Measurements from ENCODE around the gene TP73. TPM values are rescaled to one million over a fixed set of nuclear protein-coding genes. Genes with fewer than 3 reads are reported as not detected.

Gene TP73
- total RNA-seq, 1 experiment from 2014 or later: 11.9 TPM

DNA sequence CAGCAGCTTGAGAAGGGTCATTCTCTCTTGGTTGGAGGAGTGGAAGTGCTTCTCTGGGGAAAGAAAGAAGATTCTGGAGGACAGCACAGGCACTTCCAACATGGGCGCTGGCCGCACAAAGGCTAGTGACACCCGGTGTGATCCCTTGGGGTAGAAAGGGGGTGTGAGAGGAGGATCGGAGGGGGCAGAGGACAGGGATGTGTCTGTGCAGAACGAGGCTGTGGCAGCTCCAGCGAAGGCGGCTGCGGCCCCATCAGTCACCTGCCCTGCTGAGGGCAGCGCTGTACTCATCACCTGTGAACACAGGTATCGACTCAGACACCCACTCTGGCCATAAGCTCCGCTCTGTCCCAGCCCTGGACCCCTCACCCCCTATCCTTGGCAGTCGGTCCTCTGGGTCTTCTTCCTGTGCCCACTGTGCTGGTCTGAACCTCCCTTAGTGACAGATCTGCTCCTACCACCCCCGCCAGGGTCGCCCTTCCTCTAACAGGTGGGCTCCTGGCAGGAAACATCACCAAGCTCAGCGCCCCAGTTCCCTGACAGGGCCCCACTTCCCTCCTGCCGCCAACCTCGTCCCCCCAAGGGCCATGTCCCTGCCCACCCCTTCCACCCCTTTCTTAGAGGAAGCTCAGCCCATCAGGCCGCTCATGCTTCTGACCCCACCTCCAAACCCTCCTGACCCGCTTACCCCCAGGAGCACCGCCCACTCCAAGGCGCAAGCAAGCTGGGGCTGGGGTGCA is 20.1 kb downstream of the TP73 start:
- Histone ChIP-seq H3K9me3 (no peaks in the 10 kb centered on the region), H3K27me3 (replicated peaks; ENCODE audit: control insufficient read depth, insufficient read depth, low read length) (no peaks in the 10 kb centered on the region), H3K4me3 (ENCODE audit: low read depth, low read length) (no peak overlapping the region), H3K36me3 (ENCODE audit: control insufficient read depth, insufficient read depth, low read length) (no peaks in the 10 kb centered on the region), H3K4me1 (peaks cover 7% of the 10 kb centered on the region)
- Mint-ChIP-seq H3K27me3 (ENCODE audit: insufficient read depth, unreplicated experiment) (no peaks in the 10 kb centered on the region), H3K9me3 (ENCODE audit: unreplicated experiment) (no peaks in the 10 kb centered on the region), H3K4me1 (ENCODE audit: low read depth, unreplicated experiment) (peaks cover 7% of the 10 kb centered on the region), H3K27ac (ENCODE audit: unreplicated experiment) (no peak overlapping the region), H3K4me3 (ENCODE audit: unreplicated experiment) (no peak overlapping the region), H3K36me3 (ENCODE audit: insufficient read depth, unreplicated experiment) (no peaks in the 10 kb centered on the region)
- no TSS peak for BruUV-seq (replicated peaks)
- CTCF ChIA-PET: no interaction called here
- DNase-seq: no peak
- POLR2A ChIA-PET: no interaction called here
- intact Hi-C loops (cut with micrococcal nuclease; ENCODE audit: unreplicated experiment): no loop called here
- TF ChIP-seq, protein P1, sequence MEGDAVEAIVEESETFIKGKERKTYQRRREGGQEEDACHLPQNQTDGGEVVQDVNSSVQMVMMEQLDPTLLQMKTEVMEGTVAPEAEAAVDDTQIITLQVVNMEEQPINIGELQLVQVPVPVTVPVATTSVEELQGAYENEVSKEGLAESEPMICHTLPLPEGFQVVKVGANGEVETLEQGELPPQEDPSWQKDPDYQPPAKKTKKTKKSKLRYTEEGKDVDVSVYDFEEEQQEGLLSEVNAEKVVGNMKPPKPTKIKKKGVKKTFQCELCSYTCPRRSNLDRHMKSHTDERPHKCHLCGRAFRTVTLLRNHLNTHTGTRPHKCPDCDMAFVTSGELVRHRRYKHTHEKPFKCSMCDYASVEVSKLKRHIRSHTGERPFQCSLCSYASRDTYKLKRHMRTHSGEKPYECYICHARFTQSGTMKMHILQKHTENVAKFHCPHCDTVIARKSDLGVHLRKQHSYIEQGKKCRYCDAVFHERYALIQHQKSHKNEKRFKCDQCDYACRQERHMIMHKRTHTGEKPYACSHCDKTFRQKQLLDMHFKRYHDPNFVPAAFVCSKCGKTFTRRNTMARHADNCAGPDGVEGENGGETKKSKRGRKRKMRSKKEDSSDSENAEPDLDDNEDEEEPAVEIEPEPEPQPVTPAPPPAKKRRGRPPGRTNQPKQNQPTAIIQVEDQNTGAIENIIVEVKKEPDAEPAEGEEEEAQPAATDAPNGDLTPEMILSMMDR (IDR thresholded peaks at IDR 0.05; ENCODE audit: insufficient read depth in 1 of 2, low read depth in 1 of 2, low read length in 1 of 2, severe bottlenecking in 1 of 2, unreplicated experiment in 1 of 2): no peak

DNA sequence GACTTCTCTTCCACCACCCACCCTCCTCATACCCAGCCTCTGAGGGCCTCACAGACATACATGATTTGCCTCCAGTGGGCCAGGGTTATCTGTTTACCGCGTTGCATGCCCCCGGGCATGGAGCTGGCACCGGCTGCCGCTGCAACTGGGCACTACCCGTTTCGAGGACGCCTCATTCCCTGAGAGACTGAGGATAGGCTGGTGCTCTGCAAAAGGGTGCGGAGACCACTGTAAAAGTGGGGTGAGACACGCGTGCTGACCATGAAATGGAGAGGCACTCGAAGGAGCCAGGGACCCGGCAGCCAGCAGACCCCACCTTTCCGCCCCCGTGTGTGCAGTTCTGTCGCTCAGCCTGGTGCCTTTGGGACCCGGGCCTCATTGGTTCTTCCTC is 20.6 kb downstream of the TP73 start:
- no peaks in the 10 kb centered on the region for H3K27me3 ChIP-seq (replicated peaks; ENCODE audit: control insufficient read depth, insufficient read depth, low read length)
- no peak overlapping the region for H3K27ac Mint-ChIP-seq (ENCODE audit: unreplicated experiment)
- no peak for DNase-seq
- no peaks in the 10 kb centered on the region for H3K36me3 ChIP-seq (ENCODE audit: control insufficient read depth, insufficient read depth, low read length)
- TF ChIP-seq, protein P1 (IDR thresholded peaks at IDR 0.05; ENCODE audit: insufficient read depth in 1 of 2, low read depth in 1 of 2, low read length in 1 of 2, severe bottlenecking in 1 of 2, unreplicated experiment in 1 of 2): no peak
- H3K36me3 Mint-ChIP-seq (ENCODE audit: insufficient read depth, unreplicated experiment): no peaks in the 10 kb centered on the region
- no peaks in the 10 kb centered on the region for H3K9me3 ChIP-seq
- no peak overlapping the region for H3K4me3 ChIP-seq (ENCODE audit: low read depth, low read length)
- BruUV-seq (replicated peaks): no TSS peak
- H3K4me3 Mint-ChIP-seq (ENCODE audit: unreplicated experiment): no peak overlapping the region
- ChIA-PET POLR2A (no interaction called here), CTCF (no interaction called here)
- no peaks in the 10 kb centered on the region for H3K9me3 Mint-ChIP-seq (ENCODE audit: unreplicated experiment)
- peaks cover 7% of the 10 kb centered on the region for H3K4me1 Mint-ChIP-seq (ENCODE audit: low read depth, unreplicated experiment)
- intact Hi-C loops (cut with micrococcal nuclease; ENCODE audit: unreplicated experiment): no loop called here
- H3K27me3 Mint-ChIP-seq (ENCODE audit: insufficient read depth, unreplicated experiment): no peaks in the 10 kb centered on the region
- H3K4me1 ChIP-seq: peaks cover 7% of the 10 kb centered on the region

DNA sequence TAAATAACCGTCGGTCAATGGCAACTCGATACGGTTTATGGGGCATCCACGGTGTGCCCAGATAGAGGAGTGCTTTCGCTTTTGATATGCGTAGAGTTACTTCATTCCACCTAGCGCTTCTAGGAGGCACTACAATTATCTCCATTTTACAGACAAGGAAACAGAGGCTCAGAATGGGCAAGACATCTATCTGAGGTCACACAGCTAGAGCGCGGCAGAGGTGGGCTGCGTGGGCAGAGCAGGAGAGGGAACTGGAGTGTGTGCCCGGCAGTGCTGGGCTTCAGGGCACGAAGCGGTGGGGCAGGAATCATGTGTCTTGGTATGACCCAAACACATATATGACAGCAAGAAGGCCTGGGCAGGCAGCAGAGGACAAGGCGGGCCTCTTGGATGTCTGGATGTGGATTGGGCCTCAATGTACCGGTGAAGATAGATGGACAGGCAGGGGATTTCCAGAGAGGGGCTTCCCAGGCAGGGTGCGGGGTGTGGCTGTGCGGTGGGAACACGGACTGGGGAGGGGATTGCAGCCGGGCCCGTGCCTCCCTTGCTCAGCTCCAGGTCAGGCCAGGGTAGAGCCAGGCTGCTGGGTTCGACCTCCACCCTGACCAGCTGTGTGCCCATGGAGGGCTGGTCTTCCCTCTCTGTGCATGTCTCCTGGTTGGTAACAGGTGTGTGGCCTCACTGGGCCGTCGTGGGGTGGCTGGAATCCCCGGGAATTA is 21.2 kb downstream of the TP73 start:
- TF ChIP-seq, protein P1 (IDR thresholded peaks at IDR 0.05; ENCODE audit: insufficient read depth in 1 of 2, low read depth in 1 of 2, low read length in 1 of 2, severe bottlenecking in 1 of 2, unreplicated experiment in 1 of 2): no peak
- intact Hi-C loops (cut with micrococcal nuclease; ENCODE audit: unreplicated experiment): no loop called here
- H3K27ac Mint-ChIP-seq (ENCODE audit: unreplicated experiment): no peak overlapping the region
- Histone ChIP-seq H3K4me3 (ENCODE audit: low read depth, low read length) (no peak overlapping the region), H3K4me1 (peaks cover 7% of the 10 kb centered on the region), H3K9me3 (no peaks in the 10 kb centered on the region), H3K36me3 (ENCODE audit: control insufficient read depth, insufficient read depth, low read length) (no peaks in the 10 kb centered on the region), H3K27me3 (replicated peaks; ENCODE audit: control insufficient read depth, insufficient read depth, low read length) (no peaks in the 10 kb centered on the region)
- peaks cover 7% of the 10 kb centered on the region for H3K4me1 Mint-ChIP-seq (ENCODE audit: low read depth, unreplicated experiment)
- no peak for DNase-seq
- no peaks in the 10 kb centered on the region for H3K9me3 Mint-ChIP-seq (ENCODE audit: unreplicated experiment)
- BruUV-seq (replicated peaks): no TSS peak
- no peak overlapping the region for H3K4me3 Mint-ChIP-seq (ENCODE audit: unreplicated experiment)
- no peaks in the 10 kb centered on the region for H3K27me3 Mint-ChIP-seq (ENCODE audit: insufficient read depth, unreplicated experiment)
- ChIA-PET POLR2A (no interaction called here), CTCF (no interaction called here)
- H3K36me3 Mint-ChIP-seq (ENCODE audit: insufficient read depth, unreplicated experiment): no peaks in the 10 kb centered on the region
